ENCODE data around the gene NTRK2. TPM values are rescaled to one million over a fixed set of nuclear protein-coding genes. Genes with fewer than 3 reads are reported as not detected.

NTRK2 gene
- polyA plus RNA-seq, 1 donor (not counting 4 experiments of a cell fraction or from before 2014, with no cell fraction given): 0.08 TPM

DNA sequence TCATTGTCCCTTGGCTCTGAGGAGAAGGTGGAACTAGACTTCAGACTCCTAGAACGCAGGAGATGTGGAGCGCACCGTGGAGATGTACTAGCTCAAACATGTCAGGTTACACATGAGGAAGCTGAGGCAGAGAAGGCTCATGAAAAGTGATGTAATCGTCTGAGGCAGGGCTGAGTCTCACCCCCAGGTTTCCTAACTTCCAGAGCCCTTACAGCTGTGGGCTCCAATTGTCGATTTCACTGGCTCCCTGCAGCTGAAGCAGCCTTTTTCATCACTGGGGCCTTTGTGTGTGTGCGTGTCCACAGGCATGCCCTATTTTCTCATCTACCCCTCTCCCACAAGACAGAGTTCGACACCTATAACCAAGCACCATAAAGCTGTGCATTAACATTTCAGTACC, 370.6 kb downstream of the NTRK2 start:
- TF ChIP-seq, protein P1, sequence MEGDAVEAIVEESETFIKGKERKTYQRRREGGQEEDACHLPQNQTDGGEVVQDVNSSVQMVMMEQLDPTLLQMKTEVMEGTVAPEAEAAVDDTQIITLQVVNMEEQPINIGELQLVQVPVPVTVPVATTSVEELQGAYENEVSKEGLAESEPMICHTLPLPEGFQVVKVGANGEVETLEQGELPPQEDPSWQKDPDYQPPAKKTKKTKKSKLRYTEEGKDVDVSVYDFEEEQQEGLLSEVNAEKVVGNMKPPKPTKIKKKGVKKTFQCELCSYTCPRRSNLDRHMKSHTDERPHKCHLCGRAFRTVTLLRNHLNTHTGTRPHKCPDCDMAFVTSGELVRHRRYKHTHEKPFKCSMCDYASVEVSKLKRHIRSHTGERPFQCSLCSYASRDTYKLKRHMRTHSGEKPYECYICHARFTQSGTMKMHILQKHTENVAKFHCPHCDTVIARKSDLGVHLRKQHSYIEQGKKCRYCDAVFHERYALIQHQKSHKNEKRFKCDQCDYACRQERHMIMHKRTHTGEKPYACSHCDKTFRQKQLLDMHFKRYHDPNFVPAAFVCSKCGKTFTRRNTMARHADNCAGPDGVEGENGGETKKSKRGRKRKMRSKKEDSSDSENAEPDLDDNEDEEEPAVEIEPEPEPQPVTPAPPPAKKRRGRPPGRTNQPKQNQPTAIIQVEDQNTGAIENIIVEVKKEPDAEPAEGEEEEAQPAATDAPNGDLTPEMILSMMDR (optimal IDR thresholded peaks at IDR 0.05 in 1 of 3, IDR thresholded peaks at IDR 0.05 in 1 of 3, conservative IDR thresholded peaks at IDR 0.05 in 1 of 3; ENCODE audit: extremely low read depth in 1 of 3, insufficient read depth in 2 of 3, low read length in 3 of 3): no peak
- TF ChIP-seq EZH2 (IDR thresholded peaks at IDR 0.05; ENCODE audit: low read length): no peak
- no peaks in the 10 kb centered on the region for H3K9me1 ChIP-seq (ENCODE audit: control insufficient read depth, extremely low read depth, insufficient read depth, low read length)
- DNase-seq (ENCODE audit: low read depth, low spot score): no peak
- no peak for FAIRE-seq
- H3K27ac ChIP-seq (ENCODE audit: control insufficient read depth, insufficient read depth, low read length): no peak overlapping the region
- dilution Hi-C loops (cut with MboI; ENCODE audit: extremely low pct_ligation_motif_present, low sequenced_read_pairs): no loop called here
- no peaks in the 10 kb centered on the region for H3K79me2 ChIP-seq (ENCODE audit: control insufficient read depth, insufficient read depth, low read length)
- no peak overlapping the region for H3K9ac ChIP-seq (ENCODE audit: control insufficient read depth, extremely low read depth, insufficient read depth, low read length)
- H2AFZ ChIP-seq (ENCODE audit: control insufficient read depth, low read length): no peak overlapping the region
- no peaks in the 10 kb centered on the region for H3K4me1 ChIP-seq (ENCODE audit: control insufficient read depth, extremely low read depth, insufficient read depth, low read length)
- H3K4me3 ChIP-seq (ENCODE audit: control insufficient read depth in 2 of 3, extremely low read depth in 1 of 3, insufficient read depth in 2 of 3, low read depth in 1 of 3, low read length in 3 of 3): no peak overlapping the region
- no peaks in the 10 kb centered on the region for H3K36me3 ChIP-seq (ENCODE audit: control insufficient read depth in 2 of 2, extremely low read depth in 1 of 2, insufficient read depth in 2 of 2, low read length in 2 of 2)
- no peaks in the 10 kb centered on the region for H3K9me3 ChIP-seq (ENCODE audit: control insufficient read depth, low read depth, low read length)
- H3K27me3 ChIP-seq (ENCODE audit: control insufficient read depth, extremely low read depth, insufficient read depth, low read length): peaks cover 7% of the 10 kb centered on the region
- no peak overlapping the region for H3K4me2 ChIP-seq (ENCODE audit: control insufficient read depth, extremely low read depth, insufficient read depth, low read depth, low read length)
- no peaks in the 10 kb centered on the region for H4K20me1 ChIP-seq (ENCODE audit: control insufficient read depth, extremely low read depth, insufficient read depth, low read length)

DNA sequence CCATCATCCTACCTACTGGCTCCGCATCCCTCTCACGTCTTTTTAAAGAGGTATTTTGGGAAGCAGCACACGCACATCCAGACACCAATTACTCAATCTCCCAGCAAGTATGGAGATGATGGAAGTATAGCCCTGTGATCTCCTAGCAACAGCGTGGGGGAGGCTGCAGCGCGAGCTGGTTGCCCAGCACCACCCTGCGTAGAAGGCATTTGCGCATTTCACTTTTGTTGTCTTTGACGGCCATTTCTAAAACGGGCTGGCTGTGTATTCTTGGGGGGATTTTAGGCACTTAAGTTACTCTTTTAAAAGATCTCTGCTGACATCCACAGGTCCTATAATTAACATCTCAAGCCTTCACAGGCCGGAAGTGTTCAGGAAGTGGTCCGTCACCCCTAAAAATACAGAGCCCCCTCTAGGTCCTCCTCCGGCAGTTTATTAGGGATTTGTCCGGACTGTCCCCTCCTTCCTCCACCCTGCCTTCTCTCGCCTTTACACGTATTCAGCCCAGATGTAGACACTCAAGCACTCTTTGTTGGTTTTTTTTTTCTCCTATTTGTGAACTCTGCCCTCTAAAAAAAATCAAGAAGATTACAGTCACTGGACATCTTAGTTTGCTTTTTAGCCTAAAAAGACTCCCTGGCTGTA, 371.4 kb downstream of the NTRK2 start:
- no peaks in the 10 kb centered on the region for H3K79me2 ChIP-seq (ENCODE audit: control insufficient read depth, insufficient read depth, low read length)
- dilution Hi-C loops (cut with MboI; ENCODE audit: extremely low pct_ligation_motif_present, low sequenced_read_pairs): no loop called here
- no peak overlapping the region for H2AFZ ChIP-seq (ENCODE audit: control insufficient read depth, low read length)
- no peak for DNase-seq (ENCODE audit: low read depth, low spot score)
- no peak overlapping the region for H3K27ac ChIP-seq (ENCODE audit: control insufficient read depth, insufficient read depth, low read length)
- H3K4me3 ChIP-seq (ENCODE audit: control insufficient read depth in 2 of 3, extremely low read depth in 1 of 3, insufficient read depth in 2 of 3, low read depth in 1 of 3, low read length in 3 of 3): no peak overlapping the region
- no peaks in the 10 kb centered on the region for H3K4me1 ChIP-seq (ENCODE audit: control insufficient read depth, extremely low read depth, insufficient read depth, low read length)
- no peaks in the 10 kb centered on the region for H3K9me1 ChIP-seq (ENCODE audit: control insufficient read depth, extremely low read depth, insufficient read depth, low read length)
- no peaks in the 10 kb centered on the region for H3K9me3 ChIP-seq (ENCODE audit: control insufficient read depth, low read depth, low read length)
- no peak overlapping the region for H3K9ac ChIP-seq (ENCODE audit: control insufficient read depth, extremely low read depth, insufficient read depth, low read length)
- no peak for FAIRE-seq
- peaks cover 7% of the 10 kb centered on the region for H3K27me3 ChIP-seq (ENCODE audit: control insufficient read depth, extremely low read depth, insufficient read depth, low read length)
- H3K36me3 ChIP-seq (ENCODE audit: control insufficient read depth in 2 of 2, extremely low read depth in 1 of 2, insufficient read depth in 2 of 2, low read length in 2 of 2): no peaks in the 10 kb centered on the region
- no peak overlapping the region for H3K4me2 ChIP-seq (ENCODE audit: control insufficient read depth, extremely low read depth, insufficient read depth, low read depth, low read length)
- no peak for TF ChIP-seq EZH2 (IDR thresholded peaks at IDR 0.05; ENCODE audit: low read length)
- TF ChIP-seq, protein P1 (optimal IDR thresholded peaks at IDR 0.05 in 1 of 3, IDR thresholded peaks at IDR 0.05 in 1 of 3, conservative IDR thresholded peaks at IDR 0.05 in 1 of 3; ENCODE audit: extremely low read depth in 1 of 3, insufficient read depth in 2 of 3, low read length in 3 of 3): no peak
- no peaks in the 10 kb centered on the region for H4K20me1 ChIP-seq (ENCODE audit: control insufficient read depth, extremely low read depth, insufficient read depth, low read length)
